NCI-H446 treated with DMSO at 0.1 percent for 48 hours (cell line): ENCODE data around the gene TMEM178B.

Experiments
- DNase-seq: peaks from one replicate; lab custom pipeline; 2025; lab: John Stamatoyannopoulos, UW

Gene TMEM178B

DNA sequence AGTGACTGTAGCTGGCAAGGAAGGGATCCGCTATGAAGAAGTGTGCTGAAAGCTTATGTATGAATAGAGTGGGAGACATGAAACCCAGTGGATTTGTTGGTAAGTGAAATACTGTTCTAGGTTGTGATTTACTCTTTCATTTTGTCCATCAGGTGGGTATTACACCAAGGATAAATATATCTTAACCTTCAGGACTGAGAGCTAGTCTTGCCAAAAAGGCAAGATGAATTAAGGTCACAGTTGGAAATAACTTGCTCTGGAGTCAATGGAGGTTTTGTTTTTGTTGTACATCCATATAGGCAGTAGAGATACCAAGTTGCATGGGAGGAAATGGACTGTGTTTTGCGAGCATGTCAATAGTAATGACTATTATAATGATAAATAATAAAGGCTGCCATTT, 190.6 kb downstream of the TMEM178B start:
- no peak for DNase-seq

DNA sequence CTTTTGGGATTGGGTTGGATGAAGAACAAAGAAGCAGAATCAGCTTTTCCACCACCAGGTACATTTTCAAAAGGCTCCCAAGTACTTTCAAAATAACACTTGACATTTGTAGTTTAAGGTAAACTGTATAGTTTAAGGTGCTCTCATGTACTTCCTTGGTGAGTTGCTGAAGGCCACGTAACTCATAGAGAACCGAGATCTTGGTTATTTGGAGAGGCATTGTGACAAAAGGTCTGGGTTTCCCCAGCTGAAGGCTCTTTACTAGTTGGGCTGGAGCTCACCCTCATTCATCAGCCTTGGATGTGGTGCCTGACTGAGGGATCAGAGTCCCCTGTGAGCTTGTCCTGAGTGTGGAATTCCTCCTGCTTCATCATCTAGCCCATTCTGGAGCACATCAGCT, 191.8 kb downstream of the TMEM178B start:
- DNase-seq, result no peak

DNA sequence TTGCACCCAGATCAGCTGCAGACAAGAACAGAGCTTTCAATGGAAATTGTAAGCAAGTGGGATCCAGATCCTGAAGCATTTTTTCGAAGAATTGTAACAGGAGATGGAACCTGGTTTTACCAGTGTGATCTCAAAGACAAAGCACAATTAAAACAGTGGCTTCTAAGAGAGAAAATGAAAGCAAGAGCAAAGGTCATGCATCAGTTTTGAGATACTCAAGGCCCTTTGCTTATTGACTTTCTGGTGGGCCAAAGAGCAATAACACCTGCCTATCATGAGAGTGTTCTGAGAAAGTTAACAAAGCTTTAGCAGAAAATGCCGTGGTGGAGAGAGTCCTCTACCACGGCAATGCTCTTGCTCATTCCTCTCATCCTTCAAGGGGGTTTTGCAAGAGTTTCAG, 194.8 kb downstream of the TMEM178B start:
- no peak for DNase-seq

DNA sequence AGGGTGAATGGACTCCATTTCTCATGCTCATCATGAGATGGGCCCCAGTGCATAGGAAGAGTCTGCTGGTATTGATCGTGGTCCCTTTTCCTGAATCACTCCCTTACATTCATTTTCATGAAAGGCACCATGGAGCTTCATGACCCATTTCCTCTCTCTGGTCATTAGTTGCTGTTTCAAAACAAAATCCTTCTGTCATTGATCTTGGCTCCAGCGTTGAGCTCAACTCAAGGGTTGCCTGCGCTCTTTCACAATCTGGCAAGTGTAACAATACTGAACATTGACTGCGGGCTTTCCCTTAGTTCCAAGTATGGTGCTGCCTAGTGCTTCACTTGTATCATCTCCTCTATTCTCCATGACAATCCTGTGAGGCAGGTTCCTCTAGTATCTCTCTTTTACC, 197.6 kb downstream of the TMEM178B start:
- DNase-seq, result no peak

DNA sequence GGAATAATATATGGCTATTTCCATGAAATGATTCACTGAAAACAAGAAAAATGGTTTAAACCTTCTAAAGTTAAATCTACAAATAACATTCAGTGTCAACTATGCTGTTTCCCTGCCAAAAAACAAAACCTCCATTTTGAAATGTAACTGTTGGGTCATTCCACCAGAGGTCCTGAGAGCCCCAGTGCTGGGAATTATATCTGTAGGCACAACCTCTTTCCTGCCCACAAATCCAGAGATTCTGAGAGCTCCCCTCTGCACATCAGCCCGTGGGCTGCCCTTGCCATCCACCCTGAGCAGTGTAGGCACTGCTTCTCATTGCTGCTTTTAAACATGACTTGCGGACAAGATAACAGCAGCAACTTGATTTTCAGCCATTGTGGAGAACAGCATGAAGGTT, 198.6 kb downstream of the TMEM178B start:
- no peak for DNase-seq

DNA sequence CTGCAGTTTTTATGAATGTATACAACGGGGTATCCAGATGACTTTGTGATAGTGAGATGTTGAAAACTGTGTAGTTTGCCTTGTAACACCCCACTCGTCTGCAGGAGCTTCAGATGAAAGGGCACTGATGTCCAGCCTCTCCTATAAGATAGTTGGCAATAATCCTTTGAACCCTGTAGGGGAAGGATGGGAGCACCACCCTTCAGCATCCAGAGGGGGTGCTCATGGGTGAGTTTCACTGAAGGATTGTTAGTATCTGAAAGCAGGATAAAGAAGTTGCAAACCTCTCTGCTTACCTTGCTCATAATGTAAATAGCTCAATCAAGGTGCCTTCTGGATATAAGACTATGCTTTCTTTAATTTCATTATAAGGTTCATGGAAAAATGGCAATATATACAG, 201.5 kb downstream of the TMEM178B start:
- no peak for DNase-seq

DNA sequence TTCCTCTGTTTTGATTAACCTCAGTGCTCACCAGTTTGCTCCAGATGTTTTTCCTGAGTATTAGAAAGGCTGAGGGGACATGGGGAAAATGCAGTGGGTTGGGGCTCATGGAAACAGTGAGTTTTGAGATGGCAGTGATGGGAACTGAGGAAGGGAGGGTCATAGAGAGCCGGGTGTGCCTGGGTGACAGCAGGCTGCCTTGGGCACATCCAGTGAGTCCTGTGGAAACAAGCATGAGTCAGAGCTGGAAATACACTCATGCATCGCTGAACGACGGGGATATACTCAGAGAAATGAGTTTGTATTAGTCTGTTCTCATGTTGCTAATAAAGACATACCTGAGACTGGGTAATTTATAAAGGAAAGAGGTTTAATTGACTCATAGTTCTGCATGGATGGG, 202.2 kb downstream of the TMEM178B start:
- no peak for DNase-seq

DNA sequence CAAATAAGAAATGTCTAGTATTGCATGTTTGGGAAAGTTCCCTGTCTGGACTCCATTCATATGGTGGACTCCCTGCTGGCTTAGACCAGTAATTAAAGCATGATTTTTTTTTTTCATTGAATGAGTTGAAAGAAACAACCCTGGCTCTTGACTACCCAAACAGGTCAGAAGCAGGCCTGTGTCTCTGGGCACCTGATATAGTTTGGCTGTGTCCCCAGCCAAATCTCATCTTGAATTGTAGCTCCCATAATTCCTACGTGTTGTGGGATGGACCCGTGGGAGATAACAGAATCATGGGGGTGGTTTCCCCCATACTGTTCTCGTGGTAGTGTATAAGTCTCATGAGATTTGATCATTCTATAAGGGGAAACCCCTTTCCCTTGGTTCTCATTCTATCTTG, 206.2 kb downstream of the TMEM178B start:
- no peak for DNase-seq

DNA sequence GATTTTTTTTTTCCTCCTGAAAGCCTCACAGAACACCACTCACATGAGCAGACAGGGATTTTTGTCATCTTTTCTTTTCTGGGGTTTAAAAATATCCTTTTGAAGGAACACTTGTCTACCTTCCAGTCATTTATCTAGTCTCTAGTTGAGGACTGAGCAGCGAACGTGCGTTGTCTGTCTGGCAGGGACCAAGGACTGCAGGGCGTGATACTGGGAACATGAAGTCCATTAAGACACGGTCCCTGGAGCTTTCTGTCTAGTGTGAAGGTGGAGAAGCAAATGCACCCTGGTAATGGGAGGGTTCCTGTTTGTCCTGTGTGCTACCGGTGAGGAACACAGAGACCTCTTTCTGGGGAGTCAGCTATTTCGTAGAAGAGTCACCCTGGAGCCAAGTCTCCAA, 207.4 kb downstream of the TMEM178B start:
- no peak for DNase-seq

DNA sequence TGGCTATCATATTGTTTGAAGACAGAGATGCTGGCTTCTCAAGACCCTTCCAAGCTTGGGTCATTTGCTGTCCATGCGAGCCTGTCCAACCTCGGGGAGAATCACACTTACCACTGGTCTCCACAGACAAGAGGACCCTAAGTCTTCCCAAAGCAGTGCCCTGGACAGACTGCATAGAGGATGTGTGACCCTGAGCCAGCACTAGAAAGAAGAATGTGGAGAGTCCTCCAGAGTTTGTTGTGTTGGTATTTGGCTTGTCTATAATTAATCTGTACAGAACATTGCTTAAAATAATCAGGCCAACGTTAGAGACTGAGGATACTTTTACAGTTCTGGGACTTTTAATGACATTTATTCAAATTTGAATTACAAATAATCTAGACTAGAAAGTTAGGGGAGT, 212.7 kb downstream of the TMEM178B start:
- no peak for DNase-seq

DNA sequence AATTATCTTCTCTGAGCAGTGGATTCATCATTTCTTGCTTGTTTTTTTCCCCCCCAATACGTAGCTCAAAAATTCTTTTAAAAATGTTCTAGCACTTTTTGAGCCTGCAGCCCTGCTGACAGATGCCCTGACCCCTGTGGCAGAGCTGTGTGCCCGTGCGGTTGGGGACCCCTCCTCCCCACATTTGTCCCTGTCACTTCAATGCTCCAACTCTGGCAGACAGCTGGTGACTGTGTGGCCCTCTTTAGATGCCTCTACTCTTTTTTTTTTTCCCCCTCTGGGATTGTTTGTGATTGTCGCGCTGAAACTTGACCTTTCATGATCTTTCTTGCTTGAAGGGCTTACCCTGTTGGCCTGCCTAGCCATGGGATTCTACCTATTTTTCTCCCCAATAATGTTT, 214.1 kb downstream of the TMEM178B start:
- DNase-seq, result no peak

DNA sequence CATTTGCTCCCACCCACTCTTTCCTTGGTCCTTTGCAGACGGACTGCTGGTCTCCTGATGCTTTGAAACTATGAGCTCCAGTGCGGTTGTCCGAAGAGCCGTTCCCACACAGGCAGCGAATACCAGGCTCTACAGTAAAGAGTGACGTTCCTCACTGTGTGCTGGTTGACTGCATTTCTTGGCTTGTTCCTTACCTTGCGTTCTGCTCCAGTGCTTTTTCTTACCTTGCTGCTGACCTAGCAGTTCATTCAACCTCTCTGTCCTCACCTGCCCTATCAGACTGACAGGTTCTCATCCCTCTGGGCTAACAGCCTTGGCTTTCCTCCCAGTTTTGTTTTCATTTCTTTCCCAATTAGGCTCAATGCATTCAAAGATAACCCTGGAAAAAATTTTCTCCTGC, 214.8 kb downstream of the TMEM178B start:
- no peak for DNase-seq

DNA sequence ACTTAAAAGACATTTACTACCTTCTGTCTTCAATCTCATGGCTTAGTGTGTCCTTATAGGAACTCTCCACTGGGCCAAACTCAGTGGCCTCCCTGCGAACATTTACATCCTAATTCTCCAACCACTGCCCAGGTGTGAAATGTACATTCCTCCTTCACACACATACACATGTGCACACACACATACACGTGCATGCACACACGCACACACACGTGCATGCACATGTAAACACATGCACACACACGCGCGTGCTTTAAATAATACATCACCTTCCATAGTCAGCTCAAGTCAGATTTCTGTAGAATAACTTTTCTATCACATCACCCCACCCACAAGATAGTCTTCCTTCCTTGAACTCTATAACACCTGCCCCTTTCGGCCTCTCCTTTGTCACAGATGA, 216.5 kb downstream of the TMEM178B start:
- DNase-seq, result no peak

DNA sequence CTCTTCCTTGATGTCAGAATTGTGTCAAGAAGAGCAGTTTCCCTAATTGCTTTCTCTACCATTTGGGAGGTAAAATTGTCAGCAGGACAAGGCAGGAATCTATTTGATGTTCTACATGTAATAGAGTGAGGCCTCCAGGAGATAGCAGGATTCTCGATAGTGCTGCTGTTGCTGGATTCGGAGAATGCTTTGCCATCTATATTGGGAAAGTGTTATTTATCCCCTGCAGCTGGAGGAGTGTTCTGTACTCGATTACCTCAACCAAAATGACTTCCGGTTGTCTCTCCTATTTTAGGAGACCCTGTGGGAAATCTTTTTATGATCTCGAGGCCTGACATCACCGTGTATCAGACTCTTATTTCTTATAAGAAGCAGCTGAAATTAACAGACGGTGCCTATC, 217.1 kb downstream of the TMEM178B start:
- no peak for DNase-seq

DNA sequence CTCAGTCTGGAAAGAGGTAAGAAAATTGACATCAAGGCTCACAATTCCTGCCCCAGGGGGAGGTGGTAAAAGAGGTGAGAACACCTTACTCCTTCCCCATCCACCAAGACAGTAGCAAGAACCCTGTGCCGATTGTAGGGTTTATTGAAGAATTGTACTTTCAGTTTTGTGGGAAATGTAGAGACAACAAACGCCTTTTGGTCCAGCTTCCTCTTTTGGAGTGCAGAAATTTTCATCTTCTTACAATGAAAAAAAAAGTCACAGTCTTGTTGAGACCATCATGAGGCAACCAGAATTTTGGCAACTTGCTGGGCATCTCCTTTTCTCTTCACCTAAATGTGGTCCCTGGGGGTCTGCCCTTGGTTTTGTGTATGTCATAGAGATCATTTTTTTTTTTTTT, 217.7 kb downstream of the TMEM178B start:
- DNase-seq, result no peak

DNA sequence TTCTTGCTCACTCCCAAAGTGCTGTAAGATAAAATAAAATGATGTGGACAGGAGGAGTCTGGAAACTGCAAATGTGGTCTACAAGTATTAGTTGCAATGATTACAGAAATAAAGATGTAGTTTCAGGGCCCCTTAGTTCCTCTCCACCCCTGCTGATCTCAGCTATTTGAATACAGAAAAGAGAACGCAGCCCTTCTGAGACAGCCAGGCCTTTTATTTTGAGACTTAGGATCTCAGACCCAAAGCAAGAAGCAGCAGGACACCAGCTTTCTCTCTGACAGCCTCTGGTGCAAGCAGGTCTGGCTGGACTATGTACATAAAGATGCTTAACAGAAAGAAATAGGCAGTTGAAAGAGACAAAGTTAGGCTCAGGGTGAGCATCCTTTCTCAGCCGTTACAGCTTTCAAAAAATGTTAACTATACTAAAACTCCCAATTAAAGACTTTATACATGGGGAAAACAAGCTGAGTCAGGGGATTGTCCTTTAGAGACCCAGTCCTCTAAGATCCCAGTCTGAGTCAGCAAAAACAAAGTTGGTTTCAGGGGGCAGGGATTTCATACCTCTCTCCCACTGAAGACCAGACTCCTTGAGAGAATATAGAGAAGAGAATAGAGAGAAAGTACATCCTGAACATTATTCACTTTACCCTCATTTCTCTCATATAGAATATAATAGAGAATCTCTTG, 220.4 kb downstream of the TMEM178B start:
- no peak for DNase-seq

DNA sequence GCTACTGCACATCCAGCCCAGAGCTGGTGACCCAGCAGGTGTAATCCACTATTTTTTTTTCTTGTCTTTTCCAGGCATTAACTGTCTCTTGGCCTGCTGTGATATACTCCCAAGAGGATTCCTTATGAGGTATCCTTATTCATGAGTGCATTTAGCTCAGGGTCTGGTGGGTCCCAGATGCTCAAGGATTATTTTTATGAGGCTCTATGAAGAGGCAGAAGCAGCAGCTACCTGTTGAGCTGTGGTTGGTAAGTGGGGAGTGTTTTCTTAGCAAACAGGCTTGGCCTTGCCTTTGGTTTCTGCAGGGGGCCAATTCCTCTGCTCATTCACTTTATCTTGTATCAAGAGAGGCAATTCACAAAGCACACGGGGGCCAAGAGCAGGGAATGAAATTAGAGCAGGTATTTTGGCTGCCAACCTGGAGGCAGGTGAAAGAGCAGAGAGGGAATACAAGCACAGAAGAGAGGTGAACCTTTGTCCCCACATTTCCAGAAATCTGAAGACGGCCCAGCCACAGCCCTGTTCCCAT, 221.6 kb downstream of the TMEM178B start:
- DNase-seq, result no peak

DNA sequence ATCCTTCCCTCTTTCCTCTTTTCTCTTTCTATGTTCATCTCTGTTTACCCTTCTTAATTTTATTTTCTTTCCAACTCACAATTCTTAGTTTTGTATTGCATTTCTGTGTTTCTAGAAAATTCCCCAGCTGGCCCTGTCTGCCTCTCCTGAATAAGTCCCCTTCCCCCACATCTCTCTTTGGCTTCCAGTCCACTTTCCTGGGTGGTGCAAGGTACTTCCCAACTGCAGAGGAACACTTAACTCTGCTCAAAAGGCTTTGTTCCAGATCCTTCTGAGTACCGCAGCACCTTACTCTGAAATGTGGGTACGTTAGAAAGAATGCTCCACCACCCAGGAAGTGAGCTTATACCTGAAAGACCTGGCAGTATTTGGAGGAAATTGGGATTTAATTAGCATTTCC, 227.0 kb downstream of the TMEM178B start:
- DNase-seq, result no peak

DNA sequence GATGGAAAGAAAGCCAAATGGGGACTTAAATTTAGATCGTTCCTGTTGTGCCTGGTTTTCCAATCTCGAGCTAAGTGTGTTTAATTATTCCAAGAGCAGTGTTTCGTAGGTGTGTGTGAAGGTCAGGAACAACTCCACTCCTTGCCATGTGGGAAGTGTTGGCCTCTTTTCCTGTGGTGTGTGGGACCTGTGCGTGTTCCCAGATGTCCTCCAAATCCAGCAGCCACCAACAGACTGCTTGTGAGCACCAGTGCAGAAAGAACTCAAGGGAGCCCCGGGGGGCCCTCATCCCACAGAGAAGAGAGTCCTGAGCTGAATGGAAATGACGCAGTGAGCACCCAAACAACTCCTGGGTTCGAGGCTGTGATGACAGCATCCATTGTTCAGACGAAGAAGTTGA, 227.7 kb downstream of the TMEM178B start:
- DNase-seq, result no peak

DNA sequence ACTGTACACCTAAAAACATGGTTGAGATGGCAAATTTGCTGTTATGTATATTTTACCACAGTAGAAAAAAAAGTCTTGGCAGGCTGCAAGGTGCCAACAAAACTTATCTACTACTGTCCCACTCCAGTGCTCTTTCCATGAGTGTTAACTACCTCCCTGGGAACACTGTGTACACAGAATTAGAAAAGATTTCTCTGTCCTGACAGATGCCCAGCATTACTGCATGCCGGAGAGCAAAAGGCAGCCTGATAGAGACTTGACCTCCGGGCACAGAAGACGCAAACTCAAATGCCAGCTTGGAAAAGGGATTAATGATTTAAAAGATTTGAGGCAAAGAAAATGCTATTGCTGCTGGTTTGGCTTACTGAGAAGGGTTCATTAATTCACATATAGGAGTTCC, 228.8 kb downstream of the TMEM178B start:
- no peak for DNase-seq

DNA sequence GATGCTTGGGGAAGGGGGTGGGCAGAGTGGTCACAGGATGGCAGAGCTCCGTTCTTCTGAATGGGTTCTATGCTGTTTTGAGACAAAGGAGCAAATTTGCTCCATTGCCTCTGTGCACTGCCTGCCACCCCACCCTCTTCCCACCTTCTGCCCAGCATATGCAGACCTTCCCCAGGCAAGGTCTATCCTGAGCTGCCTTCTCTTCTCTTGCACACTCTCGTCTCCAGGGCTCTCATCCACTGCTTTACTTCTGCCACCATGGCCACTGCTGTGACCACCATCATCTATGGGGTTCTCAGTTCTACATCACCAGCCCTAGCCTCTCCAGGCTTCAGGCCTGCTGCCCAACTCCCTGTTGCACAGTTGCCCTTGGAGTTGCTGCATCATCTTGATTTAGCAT, 230.4 kb downstream of the TMEM178B start:
- DNase-seq, result peak; percentile 48

DNA sequence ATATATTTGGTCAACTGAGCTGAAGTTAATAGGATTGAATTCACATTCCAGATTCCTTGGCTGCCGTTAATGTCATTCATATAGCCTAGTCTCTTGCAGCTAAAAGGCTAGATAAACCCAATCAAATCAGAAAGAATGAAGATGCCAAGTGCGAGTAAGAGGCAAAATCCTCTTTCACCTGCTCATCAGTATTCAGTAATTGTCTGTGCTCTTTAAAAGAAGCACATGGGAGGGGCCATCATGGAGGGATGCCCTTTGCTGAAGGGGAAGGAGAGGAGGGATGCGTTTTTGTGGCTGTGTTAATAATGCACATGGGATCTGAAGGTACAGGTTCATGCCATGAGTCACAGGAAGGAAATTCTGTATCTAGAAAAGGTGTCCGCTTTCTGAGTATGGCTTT, 232.2 kb downstream of the TMEM178B start:
- no peak for DNase-seq

DNA sequence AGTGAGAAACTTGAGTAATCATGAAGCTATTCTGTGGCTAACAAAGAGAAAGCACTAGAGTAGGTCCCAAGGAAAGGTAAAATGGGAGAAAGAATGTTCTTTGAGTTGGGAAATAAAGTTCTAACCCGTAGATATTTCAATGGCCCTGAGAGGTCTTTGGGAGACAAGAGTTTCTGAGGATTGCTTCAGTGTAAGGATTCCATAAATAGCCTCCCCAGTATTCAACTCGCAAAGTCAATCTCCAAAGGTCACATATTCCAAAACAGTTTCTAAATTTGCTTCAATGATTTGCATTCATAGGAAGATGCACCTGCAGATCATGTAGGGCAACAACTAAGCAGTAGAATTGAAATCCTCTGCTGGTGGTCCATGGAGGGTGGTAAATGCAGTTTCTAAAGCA, 238.5 kb downstream of the TMEM178B start:
- no peak for DNase-seq

DNA sequence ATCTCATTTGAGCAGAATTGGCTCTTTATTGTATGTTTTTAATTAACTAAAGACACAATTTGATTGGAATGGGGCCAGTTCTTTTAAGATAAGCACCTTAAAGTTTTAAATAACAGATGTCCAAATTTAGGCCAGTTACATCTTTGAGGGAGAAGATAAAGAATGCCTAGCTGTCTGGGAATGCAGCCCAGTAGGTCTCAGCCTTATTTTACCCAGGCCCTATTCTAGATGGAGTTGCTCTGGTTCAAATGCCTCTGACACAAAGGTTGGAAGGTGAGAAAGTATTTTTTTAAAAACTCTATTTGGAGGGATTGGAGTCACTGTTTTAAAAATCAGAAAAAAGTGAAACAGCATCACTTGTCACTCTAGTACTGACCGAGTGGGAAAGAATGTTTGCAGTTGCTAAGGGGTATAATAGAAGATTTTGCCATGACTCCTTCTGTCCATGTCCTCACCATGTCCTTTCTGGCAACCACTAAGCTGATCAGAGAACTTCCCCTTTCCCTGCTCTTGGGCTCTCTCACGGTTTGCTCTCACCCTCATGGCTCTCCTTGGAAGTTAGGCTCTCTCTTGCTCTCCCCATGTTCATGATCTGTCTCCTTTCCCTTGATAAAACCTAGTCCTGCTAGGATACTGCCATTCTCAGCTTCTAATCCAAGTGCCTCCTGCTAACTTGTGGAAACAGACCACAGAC, 239.1 kb downstream of the TMEM178B start:
- no peak for DNase-seq
